WERI-Rb-1 (cell line): ENCODE results near the gene UCK2.

ENCODE experiments used
- DNase-seq: peaks from one replicate; pipeline ENCODE4 v3.0.0-alpha.2; 2020
- H3K27ac ChIP-seq: fragments of 250-450 bp; sonication (Bioruptor Pico); 2 replicates; pipeline ENCODE4 v1.5.1; 2020; ENCODE audit warnings: mild to moderate bottlenecking, moderate library complexity
- H3K27me3 ChIP-seq: fragments of 250-450 bp; sonication (Bioruptor Pico); 2 replicates; pipeline ENCODE4 v1.5.1; 2021; ENCODE audit warnings: mild to moderate bottlenecking, low read depth, moderate library complexity; ENCODE audit not compliant: insufficient read depth, severe bottlenecking
- H3K36me3 ChIP-seq: fragments of 250-450 bp; sonication (Bioruptor Pico); 2 replicates; pipeline ENCODE4 v1.5.1; 2020; ENCODE audit warnings: mild to moderate bottlenecking, moderate library complexity
- H3K4me3 ChIP-seq: 2 replicates; pipeline ENCODE4 v1.5.1; 2011; ENCODE audit warnings: low read depth, mild to moderate bottlenecking, control low read depth, low read length
- H3K9me3 ChIP-seq: fragments of 250-450 bp; sonication (Bioruptor Pico); 2 replicates; pipeline ENCODE4 v1.5.1; 2021; ENCODE audit warnings: mild to moderate bottlenecking, moderate library complexity; ENCODE audit not compliant: severe bottlenecking
- CTCF ChIP-seq: IDR thresholded peaks from 2 replicates; pipeline ENCODE4 v1.5.1; 2011; ENCODE audit warnings: low read depth, mild to moderate bottlenecking, control low read depth, inconsistent platforms, low read length

The UCK2 gene

GRCh38 chr1:165885305-165885694 lies 57.9 kb downstream of the UCK2 start:
- TF ChIP-seq CTCF = no peak
- no peak for DNase-seq
- H3K4me3 ChIP-seq = no peak overlapping the region
- H3K27me3 ChIP-seq = no peaks in the 10 kb centered on the region
- H3K36me3 ChIP-seq = peaks cover 11% of the 10 kb centered on the region
- H3K27ac ChIP-seq = no peak overlapping the region
- no peaks in the 10 kb centered on the region for H3K9me3 ChIP-seq

DNA sequence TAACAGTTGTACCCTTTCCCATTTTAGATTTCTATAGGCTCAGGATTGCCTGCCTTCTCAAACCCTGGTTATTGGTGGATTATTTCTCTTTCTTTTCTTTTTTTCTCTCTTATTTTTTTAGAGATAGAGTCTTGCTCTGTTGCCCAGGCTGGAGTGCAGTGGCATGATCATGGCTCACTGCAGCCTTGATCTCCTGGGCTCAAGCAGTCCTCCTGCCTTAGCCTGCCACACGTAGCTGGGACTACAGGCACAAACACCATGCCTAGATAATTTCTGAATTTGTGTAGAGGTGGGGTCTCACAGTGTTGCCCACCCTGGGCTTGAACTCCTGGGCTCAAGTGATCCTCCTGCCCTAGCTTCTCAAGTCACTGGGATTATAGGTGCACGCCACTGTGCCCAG lies 58.8 kb downstream of the UCK2 start:
- Histone ChIP-seq H3K36me3 (peaks cover 20% of the 10 kb centered on the region), H3K27ac (no peak overlapping the region), H3K4me3 (no peak overlapping the region), H3K27me3 (no peaks in the 10 kb centered on the region), H3K9me3 (no peaks in the 10 kb centered on the region)
- TF ChIP-seq CTCF = no peak
- DNase-seq = no peak

- DNase-seq = no peak
- TF ChIP-seq CTCF = no peak
- Histone ChIP-seq H3K4me3 (no peak overlapping the region), H3K36me3 (peaks cover 28% of the 10 kb centered on the region), H3K9me3 (no peaks in the 10 kb centered on the region), H3K27ac (no peak overlapping the region), H3K27me3 (no peaks in the 10 kb centered on the region)
These were observed 59.6 kb downstream of the UCK2 start for GRCh38 chr1:165886983-165887382.

DNA sequence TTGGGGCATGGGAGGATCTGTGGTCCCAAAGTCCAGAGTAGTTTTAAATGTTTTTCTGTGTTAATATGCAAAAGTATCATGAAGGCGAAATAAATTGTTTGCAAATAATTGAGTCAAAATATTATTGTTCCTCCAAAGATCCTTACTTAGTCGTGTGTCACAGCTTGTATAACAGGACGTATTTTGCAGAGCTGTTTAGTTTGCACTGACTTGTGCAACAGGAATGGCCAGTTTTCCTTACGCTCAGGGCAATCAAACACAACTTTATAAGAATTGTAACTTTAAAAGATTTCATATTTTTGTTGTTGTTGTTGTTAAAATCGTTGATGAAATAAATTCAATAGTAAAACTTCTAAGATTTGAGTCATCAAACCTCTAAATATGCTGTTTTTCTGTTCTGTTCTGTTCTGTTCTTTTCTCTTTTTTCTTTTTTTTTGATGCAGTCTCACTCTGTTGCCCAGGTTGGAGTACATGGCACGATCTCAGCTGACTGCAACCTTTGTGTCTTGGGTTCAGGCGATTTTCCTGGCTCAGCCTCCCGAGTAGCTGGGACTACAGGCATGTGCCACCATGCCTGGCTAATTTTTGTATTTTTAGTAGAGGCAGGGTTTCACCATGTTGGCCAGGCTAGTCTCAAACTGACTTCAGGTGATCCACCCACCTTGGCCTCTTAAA lies 60.6 kb downstream of the UCK2 start:
- TF ChIP-seq CTCF = no peak
- Histone ChIP-seq H3K27me3 (no peaks in the 10 kb centered on the region), H3K36me3 (peaks cover 38% of the 10 kb centered on the region), H3K27ac (no peak overlapping the region), H3K9me3 (no peaks in the 10 kb centered on the region), H3K4me3 (no peak overlapping the region)
- DNase-seq = no peak

GRCh38 chr1:165888552-165888920 lies 61.1 kb downstream of the UCK2 start:
- TF ChIP-seq CTCF = no peak
- no peaks in the 10 kb centered on the region for H3K9me3 ChIP-seq
- peaks cover 43% of the 10 kb centered on the region for H3K36me3 ChIP-seq
- H3K4me3 ChIP-seq = no peak overlapping the region
- no peak overlapping the region for H3K27ac ChIP-seq
- DNase-seq = no peak
- H3K27me3 ChIP-seq = no peaks in the 10 kb centered on the region

GRCh38 chr1:165890684-165891083 lies 63.3 kb downstream of the UCK2 start:
- Histone ChIP-seq H3K36me3 (peaks cover 60% of the 10 kb centered on the region), H3K9me3 (no peaks in the 10 kb centered on the region), H3K27me3 (no peaks in the 10 kb centered on the region), H3K4me3 (no peak overlapping the region), H3K27ac (no peak overlapping the region)
- DNase-seq = no peak
- no peak for TF ChIP-seq CTCF
